Neural crest cell (in vitro differentiated cells): ENCODE results near the gene GREM2. TPM values are rescaled to one million over a fixed set of nuclear protein-coding genes. Genes with fewer than 3 reads are reported as not detected.
A peak's percentile ranks its signal among the peaks of the same experiment; 100 is the strongest.

Experiments used
- DNase-seq: peaks from one replicate; pipeline ENCODE4 v3.0.0; 2021; ENCODE audit warnings: low read depth, mixed read lengths, low spot score
- H3K27ac Mint-ChIP-seq: one replicate; pipeline ENCODE4 v1.8.0; 2021; ENCODE audit warnings: mild to moderate bottlenecking, mixed read lengths; ENCODE audit not compliant: unreplicated experiment
- H3K27me3 Mint-ChIP-seq: 2 replicates; pipeline ENCODE4 v1.8.0; 2021; ENCODE audit warnings: low read depth, mild to moderate bottlenecking, mixed read lengths
- H3K36me3 Mint-ChIP-seq: 2 replicates; pipeline ENCODE4 v1.8.0; 2021; ENCODE audit warnings: low read depth, mild to moderate bottlenecking, mixed read lengths
- H3K4me1 Mint-ChIP-seq: 2 replicates; pipeline ENCODE4 v1.8.0; 2021; ENCODE audit warnings: mixed read lengths
- H3K4me3 Mint-ChIP-seq: one replicate; pipeline ENCODE4 v1.8.0; 2021; ENCODE audit warnings: mild to moderate bottlenecking, mixed read lengths
- H3K9me3 Mint-ChIP-seq: 2 replicates; pipeline ENCODE4 v1.8.0; 2021; ENCODE audit warnings: mixed read lengths
- total RNA-seq: library from RNA; stranded (reverse); gene quantifications from 2 replicates; pipeline ENCODE4 v1.2.1, GENCODE V29; 2021
- TF ChIP-seq, protein P1 (sequence below): fragments of 200-600 bp; sonication (generic); conservative IDR thresholded peaks from 2 replicates; pipeline ENCODE4 v1.5.0; 2021; ENCODE audit warnings: antibody characterized with exemption, mild to moderate bottlenecking

GREM2 gene
- total RNA-seq, 1 donor from 2014 or later: 2.3 TPM

- Mint-ChIP-seq H3K27me3 (peaks cover 49% of the 10 kb centered on the region), H3K36me3 (no peaks in the 10 kb centered on the region), H3K4me1 (peaks cover 19% of the 10 kb centered on the region), H3K27ac (no peak overlapping the region), H3K9me3 (no peaks in the 10 kb centered on the region), H3K4me3 (peak overlapping the region; percentile 42)
- TF ChIP-seq, protein P1, sequence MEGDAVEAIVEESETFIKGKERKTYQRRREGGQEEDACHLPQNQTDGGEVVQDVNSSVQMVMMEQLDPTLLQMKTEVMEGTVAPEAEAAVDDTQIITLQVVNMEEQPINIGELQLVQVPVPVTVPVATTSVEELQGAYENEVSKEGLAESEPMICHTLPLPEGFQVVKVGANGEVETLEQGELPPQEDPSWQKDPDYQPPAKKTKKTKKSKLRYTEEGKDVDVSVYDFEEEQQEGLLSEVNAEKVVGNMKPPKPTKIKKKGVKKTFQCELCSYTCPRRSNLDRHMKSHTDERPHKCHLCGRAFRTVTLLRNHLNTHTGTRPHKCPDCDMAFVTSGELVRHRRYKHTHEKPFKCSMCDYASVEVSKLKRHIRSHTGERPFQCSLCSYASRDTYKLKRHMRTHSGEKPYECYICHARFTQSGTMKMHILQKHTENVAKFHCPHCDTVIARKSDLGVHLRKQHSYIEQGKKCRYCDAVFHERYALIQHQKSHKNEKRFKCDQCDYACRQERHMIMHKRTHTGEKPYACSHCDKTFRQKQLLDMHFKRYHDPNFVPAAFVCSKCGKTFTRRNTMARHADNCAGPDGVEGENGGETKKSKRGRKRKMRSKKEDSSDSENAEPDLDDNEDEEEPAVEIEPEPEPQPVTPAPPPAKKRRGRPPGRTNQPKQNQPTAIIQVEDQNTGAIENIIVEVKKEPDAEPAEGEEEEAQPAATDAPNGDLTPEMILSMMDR: no peak
- no peak for DNase-seq
Measured at GRCh38 chr1:240610636-240611035, 1.3 kb downstream of the GREM2 start.

- Mint-ChIP-seq H3K9me3 (no peaks in the 10 kb centered on the region), H3K4me1 (peaks cover 19% of the 10 kb centered on the region), H3K4me3 (peak overlapping the region; percentile 13), H3K27me3 (peaks cover 49% of the 10 kb centered on the region), H3K27ac (no peak overlapping the region), H3K36me3 (no peaks in the 10 kb centered on the region)
- TF ChIP-seq, protein P1: no peak
- DNase-seq: no peak
Measured at GRCh38 chr1:240609527-240610060, 2.4 kb downstream of the GREM2 start.

DNA sequence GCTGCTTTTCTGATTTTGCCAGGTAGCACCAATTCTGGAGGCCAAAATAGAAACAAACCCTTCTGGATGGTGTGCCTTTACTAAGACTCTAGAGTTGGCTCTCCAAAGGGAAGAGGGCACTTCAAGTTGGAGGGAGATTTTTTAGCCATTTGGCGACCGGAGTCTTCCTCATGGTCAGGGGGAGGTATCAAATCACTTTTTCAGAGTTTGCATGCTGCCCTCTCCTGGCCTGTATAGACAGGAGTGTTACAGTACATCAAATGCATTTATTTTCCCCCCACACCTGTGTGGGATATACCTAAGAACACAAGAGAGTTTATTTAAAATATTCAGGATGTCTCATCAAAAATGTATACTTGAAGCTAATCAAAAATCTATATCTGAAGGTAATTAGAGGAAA is 3.2 kb downstream of the GREM2 start:
- Mint-ChIP-seq H3K27me3 (peaks cover 49% of the 10 kb centered on the region), H3K4me3 (no peak overlapping the region), H3K9me3 (no peaks in the 10 kb centered on the region), H3K36me3 (no peaks in the 10 kb centered on the region), H3K27ac (no peak overlapping the region), H3K4me1 (peaks cover 19% of the 10 kb centered on the region)
- TF ChIP-seq, protein P1: peak; percentile 54
- no peak for DNase-seq

GRCh38 chr1:240607006-240607405 is 4.9 kb downstream of the GREM2 start:
- TF ChIP-seq, protein P1: no peak
- Mint-ChIP-seq H3K4me3 (no peak overlapping the region), H3K9me3 (no peaks in the 10 kb centered on the region), H3K4me1 (peaks cover 10% of the 10 kb centered on the region), H3K27me3 (peaks cover 36% of the 10 kb centered on the region), H3K36me3 (no peaks in the 10 kb centered on the region), H3K27ac (no peak overlapping the region)
- no peak for DNase-seq

- H3K27ac Mint-ChIP-seq: no peak overlapping the region
- peaks cover 17% of the 10 kb centered on the region for H3K4me1 Mint-ChIP-seq
- no peak for DNase-seq
- no peaks in the 10 kb centered on the region for H3K36me3 Mint-ChIP-seq
- H3K27me3 Mint-ChIP-seq: no peaks in the 10 kb centered on the region
- no peak overlapping the region for H3K4me3 Mint-ChIP-seq
- no peaks in the 10 kb centered on the region for H3K9me3 Mint-ChIP-seq
- TF ChIP-seq, protein P1: no peak
Measured at GRCh38 chr1:240602189-240602588, 9.8 kb downstream of the GREM2 start.

DNA sequence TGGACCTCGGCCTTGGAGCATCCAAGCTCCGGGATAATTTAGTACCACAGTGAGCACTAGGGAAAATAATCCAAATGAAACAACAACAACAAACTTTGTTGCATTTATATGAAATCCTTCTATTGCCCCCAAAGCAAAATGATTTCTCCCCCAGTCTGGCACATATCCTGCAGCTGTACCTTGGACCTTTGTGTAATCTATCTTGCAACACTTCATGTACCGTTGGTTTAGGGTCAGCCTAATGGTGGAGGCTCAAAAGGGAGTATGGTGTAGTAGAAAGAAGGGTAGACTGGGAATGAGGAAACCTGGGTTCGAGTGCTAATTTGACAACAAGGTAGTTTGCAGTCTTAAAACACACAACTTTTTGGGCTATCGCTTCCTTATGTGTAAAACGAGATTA is 12.1 kb downstream of the GREM2 start:
- H3K27ac Mint-ChIP-seq: no peak overlapping the region
- no peaks in the 10 kb centered on the region for H3K36me3 Mint-ChIP-seq
- TF ChIP-seq, protein P1: no peak
- no peaks in the 10 kb centered on the region for H3K27me3 Mint-ChIP-seq
- H3K9me3 Mint-ChIP-seq: no peaks in the 10 kb centered on the region
- H3K4me1 Mint-ChIP-seq: peaks cover 23% of the 10 kb centered on the region
- DNase-seq: no peak
- H3K4me3 Mint-ChIP-seq: no peak overlapping the region
